GM12878 (cell line): ENCODE measurements around the gene PTPRH. TPM values are rescaled to one million over a fixed set of nuclear protein-coding genes. Genes with fewer than 3 reads are reported as not detected.

Experiments used
- ATAC-seq: fragments of 200-7000 bp; cut with Tn5 transposase; 3 replicates; pipeline ENCODE4 v1.9.1; 2020; ENCODE audit warnings: mild to moderate bottlenecking, moderate library complexity
- BruUV-seq: library from RNA; stranded (reverse); fragments of 400-500 nt; replicated peaks from 2 replicates; lab custom pipeline; 2021; lab: Mats Ljungman, UMichigan
- CTCF ChIA-PET: fragments of 300-600 bp; sonication (Branson Sonifier 250); formaldehyde crosslinking; extraction: SDS; loops from one replicate; lab custom pipeline; 2021; ENCODE audit warnings: inconsistent platforms; lab: Yijun Ruan, JAX
- POLR2A ChIA-PET: fragments of 350-600 bp; formaldehyde crosslinking; extraction: SDS; loops from one replicate; lab custom pipeline; 2021; ENCODE audit warnings: inconsistent platforms; lab: Charles Lee
- RAD21 ChIA-PET: fragments of 300-600 bp; sonication (Branson Sonifier 250); formaldehyde crosslinking; loops from one replicate; lab custom pipeline; 2023; ENCODE audit warnings: antibody characterized with exemption; ENCODE audit not compliant: unreplicated experiment; lab: Charles Lee
- SMC1A ChIA-PET: fragments of 300-600 bp; sonication (Branson Sonifier 250); formaldehyde crosslinking; loops from one replicate; lab custom pipeline; 2023; ENCODE audit not compliant: unreplicated experiment, uncharacterized antibody; lab: Charles Lee
- DNase-seq: peaks from one replicate; pipeline ENCODE4 v3.0.0-alpha.2; 2011; ENCODE audit warnings: low read depth, low spot score
- FAIRE-seq: peaks from 3 replicates; lab custom pipeline; 2011; peaks lifted over from hg19 to GRCh38; lab: Jason Lieb, UNC
- H2AFZ ChIP-seq: 2 replicates; pipeline ENCODE4 v1.6.0; 2011; ENCODE audit warnings: low read depth, low read length, control low read depth; ENCODE audit not compliant: control insufficient read depth
- H3K27ac ChIP-seq: 2 replicates; pipeline ENCODE4 v1.5.1; 2011; ENCODE audit warnings: control low read depth; ENCODE audit not compliant: control insufficient read depth, insufficient read depth
- H3K27me3 ChIP-seq, 2 experiments: replicated peaks in 1 of 2; 2 replicates each; pipeline versions ENCODE4 v1.6.0 to v1.6.1; 2011; ENCODE audit warnings: low read length in 1 of 2; ENCODE audit not compliant: control insufficient read depth in 2 of 2, insufficient read depth in 2 of 2
- H3K36me3 ChIP-seq, 2 experiments: 2 replicates each; pipeline ENCODE4 v1.5.1; 2011; ENCODE audit warnings: low read length in 1 of 2; ENCODE audit not compliant: control insufficient read depth in 2 of 2, insufficient read depth in 2 of 2
- H3K4me1 ChIP-seq: 2 replicates; pipeline ENCODE4 v1.6.1; 2011; ENCODE audit warnings: mild to moderate bottlenecking, low read length, moderate library complexity, mixed read lengths; ENCODE audit not compliant: control insufficient read depth, insufficient read depth
- H3K4me2 ChIP-seq: 2 replicates; pipeline ENCODE4 v1.6.0; 2011; ENCODE audit warnings: control low read depth; ENCODE audit not compliant: control insufficient read depth, insufficient read depth
- H3K4me3 ChIP-seq: fragments of 200-600 bp; sonication (generic); 2 replicates; pipeline ENCODE4 v1.5.1; 2016
- H3K79me2 ChIP-seq: 2 replicates; pipeline ENCODE4 v1.6.0; 2011; ENCODE audit warnings: low read length; ENCODE audit not compliant: control insufficient read depth, insufficient read depth
- H3K9ac ChIP-seq: 2 replicates; pipeline ENCODE4 v1.8.0; 2011; ENCODE audit warnings: low read length, control low read depth, mixed read lengths; ENCODE audit not compliant: control insufficient read depth, insufficient read depth
- H3K9me3 ChIP-seq: replicated peaks from 3 replicates; pipeline ENCODE4 v1.5.1; 2011; ENCODE audit warnings: mild to moderate bottlenecking, low read length; ENCODE audit not compliant: control insufficient read depth, insufficient read depth
- H4K20me1 ChIP-seq: 2 replicates; pipeline ENCODE4 v1.6.0; 2011; ENCODE audit not compliant: control insufficient read depth, insufficient read depth
- BCL3 ChIP-seq: IDR thresholded peaks from 2 replicates; pipeline ENCODE4 v1.6.1; 2011; ENCODE audit warnings: borderline replicate concordance, low read depth, mild to moderate bottlenecking, moderate library complexity, low read length; ENCODE audit not compliant: insufficient read depth, poor library complexity, severe bottlenecking
- CBX3 ChIP-seq: fragments of 200-600 bp; sonication (generic); IDR thresholded peaks from 2 replicates; pipeline ENCODE4 v1.6.1; 2016; ENCODE audit warnings: low read depth, borderline replicate concordance
- CEBPZ ChIP-seq: fragments of 150-350 bp; IDR thresholded peaks from 2 replicates; pipeline ENCODE4 v1.6.1; 2016; ENCODE audit warnings: low read depth, low read length
- EED ChIP-seq: sonication (generic); IDR thresholded peaks from 2 replicates; pipeline ENCODE4 v1.6.1; 2016; ENCODE audit warnings: antibody characterized with exemption, low read depth
- IKZF1 ChIP-seq: fragments of 450-650 bp; conservative IDR thresholded peaks from 2 replicates; pipeline ENCODE4 v1.6.1; 2017; ENCODE audit warnings: antibody characterized with exemption, mild to moderate bottlenecking
- IKZF2 ChIP-seq, 2 experiments: fragments of 450-650 bp; IDR thresholded peaks; 2 replicates each; pipeline ENCODE4 v1.6.1; 2017; ENCODE audit warnings: mild to moderate bottlenecking in 2 of 2, moderate library complexity in 2 of 2
- MEF2A ChIP-seq: IDR thresholded peaks from 2 replicates; pipeline ENCODE4 v1.6.1; 2011; ENCODE audit warnings: low read depth, mild to moderate bottlenecking, low read length, moderate library complexity; ENCODE audit not compliant: insufficient read depth
- NR2F1 ChIP-seq: fragments of 450-650 bp; conservative IDR thresholded peaks from 2 replicates; pipeline ENCODE4 v1.6.1; 2017; ENCODE audit warnings: mild to moderate bottlenecking
- POLR2AphosphoS2 ChIP-seq: IDR thresholded peaks from 2 replicates; pipeline ENCODE4 v1.6.1; 2011; ENCODE audit warnings: low read depth, mild to moderate bottlenecking, low read length, improper control_type of control experiment, moderate library complexity
- RBBP5 ChIP-seq: fragments of 200-600 bp; sonication (generic); conservative IDR thresholded peaks from 2 replicates; pipeline ENCODE4 v1.6.1; 2016
- RUNX3 ChIP-seq: IDR thresholded peaks from 2 replicates; pipeline ENCODE4 v1.6.1; 2012; ENCODE audit warnings: low read length, inconsistent platforms
- TCF3 ChIP-seq: IDR thresholded peaks from 2 replicates; pipeline ENCODE4 v1.6.1; 2012; ENCODE audit warnings: low read depth, mild to moderate bottlenecking, low read length, borderline replicate concordance; ENCODE audit not compliant: insufficient read depth
- ZBTB11 ChIP-seq: fragments of 450-650 bp; formaldehyde crosslinking; IDR thresholded peaks from 2 replicates; pipeline ENCODE4 v1.5.0; 2022; ENCODE audit warnings: mild to moderate bottlenecking, missing genetic modification characterization
- WGBS: methylation state at CpG from one replicate; pipeline ENCODE4 v1.1.6; 2016; ENCODE audit warnings: low lambda C conversion rate; ENCODE audit not compliant: insufficient replicate concordance, insufficient coverage; ENCODE audit errors: missing lambda C conversion rate; 5-methylcytosine and 5-hydroxymethylcytosine counted together
- in situ Hi-C: fragments of 300-500 bp; cut with MboI; formaldehyde crosslinking; loops from 9 replicates; pipeline ENCODE4 v1.14.3; 2018; ENCODE audit warnings: mixed read lengths
- intact Hi-C: fragments of 100-400 bp; cut with micrococcal nuclease; formaldehyde crosslinking; loops from one replicate; pipeline ENCODE4 v1.14.2; 2022; ENCODE audit not compliant: unreplicated experiment
- polyA plus RNA-seq, 11 experiments: library from polyadenylated mRNA; depleted of rRNA in 4 of 11; unstranded in 6 of 11; stranded (reverse) in 5 of 11; fragments of >200 nt; fragmentation: Nextera tagmentation in 4 of 11; fragmentation: Illumina TruSeq in 1 of 11; extraction: Ambion mirVana in 4 of 11; extraction: Trizol in 1 of 11; gene quantifications; 1 replicate in 1 of 11; 2 replicates in 10 of 11; pipeline versions ENCODE4 v1.2.1 to v1.2.3, GENCODE V29; 2011 to 2016; ENCODE audit warnings: inconsistent platforms in 2 of 11, missing spikeins in 2 of 11, low read depth in 1 of 11
- total RNA-seq, 4 experiments: library from RNA; depleted of rRNA in 3 of 4; stranded (reverse); fragments of >200 nt in 3 of 4; fragmentation: Illumina TruSeq in 1 of 4; extraction: Trizol in 1 of 4; gene quantifications; 2 replicates each; pipeline versions ENCODE4 v1.2.1 to v1.2.3, GENCODE V29; 2013 to 2021

The PTPRH gene
- total and polyA plus RNA-seq, 10 of the 15 experiments (the other 5 are each of a cell fraction or from before 2014, with no cell fraction given), result 0.08 TPM; not detected in 9

GRCh38 chr19:55251341-55252081 is 42.2 kb upstream of the PTPRH start:
- TF ChIP-seq CBX3 (no peak), RBBP5 (no peak), IKZF2 (IDR thresholded peaks at IDR 0.05) (0 out of 4 replicates have a peak, but pooled peaks of 1 of the 2 experiments have one; percentile 19), RUNX3 (0 out of 2 replicates have a peak, but pooled peaks have one; percentile 16), ZBTB11 (CRISPR knock-in tag) (no peak), POLR2AphosphoS2 (no peak), CEBPZ (no peak), EED (peak; percentile 44; the same call in 1 of the 2 replicates), MEF2A (no peak), BCL3 (peak; percentile 46), NR2F1 (no peak), IKZF1 (peak; percentile 39; the same call in 1 of the 2 replicates), TCF3 (0 out of 2 replicates have a peak, but pooled peaks have one; percentile 55)
- H2AFZ ChIP-seq, result no peak overlapping the region
- peak overlapping the region; percentile 79 for H3K4me2 ChIP-seq
- no peak for DNase-seq
- CTCF ChIA-PET, result no interaction called here
- H3K9me3 ChIP-seq, result no peaks in the 10 kb centered on the region
- H3K27me3 ChIP-seq, result no peaks in the 10 kb centered on the region
- peak overlapping the region; percentile 51; the same call in 1 of the 2 replicates for H3K4me3 ChIP-seq
- RAD21 ChIA-PET, result interaction anchor here (1.5 kb wide), 1 partner anchor 8 kb away, joined by 5 read pairs; the partner anchor contains the start of gene PPP6R1
- intact Hi-C loops, result loop anchor here (10.0 kb wide), 1 partner anchor 133 kb away; the partner anchor contains the start of genes RPL28 and TMEM238
- H4K20me1 ChIP-seq, result peaks cover 3% of the 10 kb centered on the region; the same call in 1 of the 2 replicates
- POLR2A ChIA-PET, result interaction anchor here (0.6 to 1.2 kb wide), 4 partner anchors 8 to 24 kb away, joined by 3 to 7 read pairs (median 4); no protein-coding TSS in a partner anchor
- no peak for FAIRE-seq
- no TSS peak for BruUV-seq
- in situ Hi-C loops, result no loop called here
- H3K79me2 ChIP-seq, result peaks cover 86% of the 10 kb centered on the region
- peak overlapping the region; percentile 70 for H3K27ac ChIP-seq
- 0 out of 3 replicates have a peak, but pooled peaks have one; percentile 2 for ATAC-seq
- H3K36me3 ChIP-seq, result peaks cover 9 to 29% of the 10 kb centered on the region in 2 experiments
- H3K4me1 ChIP-seq, result peaks cover 27% of the 10 kb centered on the region
- WGBS, result 18% methylated on average over 19 of the region's 19 CpGs
- SMC1A ChIA-PET, result interaction anchor here (0.5 to 1.0 kb wide), 3 partner anchors 29 to 135 kb away, joined by 3 to 4 read pairs (median 3); partner anchors contain the start of genes HSPBP1 and KMT5C
- H3K9ac ChIP-seq, result peak overlapping the region; percentile 54
